ENCODE measurements around the gene BMP8B.

DNA sequence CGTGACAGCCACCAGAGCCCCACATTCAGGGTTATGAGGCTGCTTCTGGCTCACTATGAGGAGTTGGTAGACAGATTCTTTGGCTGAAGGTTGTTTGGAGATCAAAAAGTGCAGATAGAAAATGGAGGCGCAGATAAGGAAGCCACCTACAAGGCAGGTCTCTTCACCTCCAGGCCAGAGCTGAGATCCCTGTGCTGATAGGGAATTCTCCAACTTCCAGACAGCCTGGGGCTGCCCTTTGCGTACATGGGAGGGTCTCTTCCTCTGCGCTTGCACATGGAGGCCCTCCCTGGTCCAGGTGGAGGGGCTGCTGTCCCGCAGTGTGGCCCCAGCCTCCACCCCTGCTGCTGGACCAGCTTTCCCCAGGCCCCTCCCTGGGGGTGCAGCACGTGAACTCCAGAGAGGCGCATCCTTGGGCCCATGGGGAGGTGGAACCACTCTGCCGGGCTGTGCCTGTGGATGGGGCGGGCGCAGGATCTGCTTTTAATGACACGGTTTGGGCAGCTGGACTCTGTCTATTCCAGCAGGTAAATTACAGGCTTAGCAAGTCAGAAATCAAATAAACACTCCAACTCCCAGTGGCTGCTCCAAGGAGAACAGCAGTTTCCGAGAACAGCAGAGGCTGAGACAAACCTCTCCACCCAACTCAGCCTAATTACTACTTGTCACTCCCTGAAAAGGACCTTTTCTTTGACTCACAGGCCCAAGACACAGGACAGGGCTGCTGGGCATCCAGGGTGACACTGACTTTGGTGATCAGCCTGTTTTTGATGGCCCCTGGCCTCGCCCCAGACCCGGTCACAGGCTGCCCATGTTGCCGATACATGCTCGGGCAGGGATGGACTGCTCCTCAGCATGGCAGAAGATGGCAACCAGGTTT, 29.9 kb downstream of the BMP8B start:
- TF ChIP-seq, protein P1, sequence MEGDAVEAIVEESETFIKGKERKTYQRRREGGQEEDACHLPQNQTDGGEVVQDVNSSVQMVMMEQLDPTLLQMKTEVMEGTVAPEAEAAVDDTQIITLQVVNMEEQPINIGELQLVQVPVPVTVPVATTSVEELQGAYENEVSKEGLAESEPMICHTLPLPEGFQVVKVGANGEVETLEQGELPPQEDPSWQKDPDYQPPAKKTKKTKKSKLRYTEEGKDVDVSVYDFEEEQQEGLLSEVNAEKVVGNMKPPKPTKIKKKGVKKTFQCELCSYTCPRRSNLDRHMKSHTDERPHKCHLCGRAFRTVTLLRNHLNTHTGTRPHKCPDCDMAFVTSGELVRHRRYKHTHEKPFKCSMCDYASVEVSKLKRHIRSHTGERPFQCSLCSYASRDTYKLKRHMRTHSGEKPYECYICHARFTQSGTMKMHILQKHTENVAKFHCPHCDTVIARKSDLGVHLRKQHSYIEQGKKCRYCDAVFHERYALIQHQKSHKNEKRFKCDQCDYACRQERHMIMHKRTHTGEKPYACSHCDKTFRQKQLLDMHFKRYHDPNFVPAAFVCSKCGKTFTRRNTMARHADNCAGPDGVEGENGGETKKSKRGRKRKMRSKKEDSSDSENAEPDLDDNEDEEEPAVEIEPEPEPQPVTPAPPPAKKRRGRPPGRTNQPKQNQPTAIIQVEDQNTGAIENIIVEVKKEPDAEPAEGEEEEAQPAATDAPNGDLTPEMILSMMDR (IDR thresholded peaks at IDR 0.05): no peak
- TF ChIP-seq POLR2A (IDR thresholded peaks at IDR 0.05): no peak
